Measurements from ENCODE around the gene PDE6B.

The PDE6B gene

DNA sequence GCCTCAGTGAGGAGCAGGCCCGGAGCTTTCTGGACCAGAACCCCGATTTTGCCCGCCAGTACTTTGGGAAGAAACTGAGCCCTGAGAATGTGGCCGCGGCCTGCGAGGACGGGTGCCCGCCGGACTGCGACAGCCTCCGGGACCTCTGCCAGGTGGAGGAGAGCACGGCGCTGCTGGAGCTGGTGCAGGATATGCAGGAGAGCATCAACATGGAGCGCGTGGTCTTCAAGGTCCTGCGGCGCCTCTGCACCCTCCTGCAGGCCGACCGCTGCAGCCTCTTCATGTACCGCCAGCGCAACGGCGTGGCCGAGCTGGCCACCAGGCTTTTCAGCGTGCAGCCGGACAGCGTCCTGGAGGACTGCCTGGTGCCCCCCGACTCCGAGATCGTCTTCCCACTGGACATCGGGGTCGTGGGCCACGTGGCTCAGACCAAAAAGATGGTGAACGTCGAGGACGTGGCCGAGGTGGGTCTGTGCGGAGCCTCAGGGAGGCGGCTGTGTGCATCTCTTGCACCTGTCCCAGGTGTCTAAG, 323 bp downstream of the PDE6B start:
- no peaks in the 10 kb centered on the region for H3K79me2 ChIP-seq (ENCODE audit: insufficient read depth, low read length)
- H3K4me2 ChIP-seq (ENCODE audit: low read depth, low read length, poor library complexity, severe bottlenecking) = no peak overlapping the region
- no peak overlapping the region for H2AFZ ChIP-seq (ENCODE audit: low read depth, low read length, severe bottlenecking)
- TF ChIP-seq CTCF (IDR thresholded peaks at IDR 0.05; ENCODE audit: insufficient read depth, low read length, poor library complexity, severe bottlenecking) (no peak), EZH2phosphoT487 (conservative IDR thresholded peaks at IDR 0.05; ENCODE audit: low read length) (no peak)
- peaks cover 5% of the 10 kb centered on the region; the same call in 1 of the 2 replicates for H3K9me3 ChIP-seq (ENCODE audit: insufficient read depth, low read length)
- no peaks in the 10 kb centered on the region for H3K27me3 ChIP-seq (ENCODE audit: low read length)
- no peaks in the 10 kb centered on the region for H3F3A ChIP-seq (ENCODE audit: insufficient read depth)
- no peaks in the 10 kb centered on the region for H4K20me1 ChIP-seq (ENCODE audit: low read depth, low read length)
- no peak overlapping the region for H3K27ac ChIP-seq (ENCODE audit: low read depth, low read length)
- H3K4me3 ChIP-seq (ENCODE audit: insufficient read depth, low read length, poor library complexity, severe bottlenecking) = no peak overlapping the region
- no peaks in the 10 kb centered on the region for H3K9me2 ChIP-seq (replicated peaks; ENCODE audit: insufficient read depth, low read length)
- no peaks in the 10 kb centered on the region for H3K36me3 ChIP-seq (ENCODE audit: low read length)
- H3K9ac ChIP-seq (ENCODE audit: low read length) = no peak overlapping the region

DNA sequence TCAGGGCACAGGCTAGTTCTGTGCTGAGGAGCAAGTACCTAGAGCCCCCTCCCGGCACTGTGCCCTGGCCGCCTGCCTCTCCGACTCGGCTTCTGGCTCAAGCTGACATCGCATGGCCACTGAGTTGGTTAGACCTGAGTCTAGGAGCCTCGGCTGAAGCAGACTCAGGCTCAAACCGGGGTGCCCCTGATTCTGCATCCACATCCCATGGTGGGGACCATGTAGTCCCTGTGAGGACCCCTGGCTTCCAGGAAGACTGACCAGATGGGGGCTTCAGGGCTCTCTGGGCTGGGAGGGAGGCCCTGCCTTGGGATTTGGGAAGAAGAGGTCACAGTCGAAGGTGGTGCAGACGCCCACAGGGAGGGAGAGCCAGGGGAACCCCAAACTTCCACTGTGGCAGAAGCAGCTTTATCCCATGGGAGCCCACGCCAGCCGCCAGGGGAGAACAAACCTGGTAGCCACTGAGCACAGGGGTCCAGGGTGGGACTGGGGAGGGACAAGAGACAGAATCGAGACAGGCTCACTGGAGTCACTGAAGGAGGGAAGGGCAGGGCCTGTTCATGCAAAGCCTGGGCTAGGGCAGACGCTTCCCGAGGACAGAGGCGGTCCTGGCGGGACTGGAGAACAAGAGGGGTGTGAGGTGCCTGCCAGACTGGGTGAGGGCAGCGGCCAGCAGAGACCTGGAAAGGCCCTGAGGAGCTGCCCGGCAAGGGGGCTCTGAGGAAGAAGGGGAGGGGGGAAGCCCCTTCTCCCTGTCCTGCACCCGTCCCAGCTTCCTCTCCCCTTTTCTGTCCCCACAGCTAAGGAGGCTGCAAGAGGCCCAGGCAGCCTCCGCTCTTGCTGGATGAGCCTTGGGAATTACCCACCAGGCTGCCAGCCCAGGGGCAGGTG, 1.1 kb downstream of the PDE6B start:
- Histone ChIP-seq H3K9me3 (ENCODE audit: insufficient read depth, low read length) (peaks cover 5% of the 10 kb centered on the region; the same call in 1 of the 2 replicates), H3K27ac (ENCODE audit: low read depth, low read length) (no peak overlapping the region), H3K4me2 (ENCODE audit: low read depth, low read length, poor library complexity, severe bottlenecking) (no peak overlapping the region), H3F3A (ENCODE audit: insufficient read depth) (no peaks in the 10 kb centered on the region), H3K79me2 (ENCODE audit: insufficient read depth, low read length) (no peaks in the 10 kb centered on the region), H3K9ac (ENCODE audit: low read length) (no peak overlapping the region), H4K20me1 (ENCODE audit: low read depth, low read length) (no peaks in the 10 kb centered on the region), H2AFZ (ENCODE audit: low read depth, low read length, severe bottlenecking) (no peak overlapping the region), H3K4me3 (ENCODE audit: insufficient read depth, low read length, poor library complexity, severe bottlenecking) (no peak overlapping the region), H3K9me2 (replicated peaks; ENCODE audit: insufficient read depth, low read length) (no peaks in the 10 kb centered on the region), H3K36me3 (ENCODE audit: low read length) (no peaks in the 10 kb centered on the region), H3K27me3 (ENCODE audit: low read length) (no peaks in the 10 kb centered on the region)
- no peak for TF ChIP-seq EZH2phosphoT487 (conservative IDR thresholded peaks at IDR 0.05; ENCODE audit: low read length)

GRCh38 chr4:627347-628125, 2.2 kb downstream of the PDE6B start:
- Histone ChIP-seq H4K20me1 (ENCODE audit: low read depth, low read length) (no peaks in the 10 kb centered on the region), H3K4me2 (ENCODE audit: low read depth, low read length, poor library complexity, severe bottlenecking) (no peak overlapping the region), H2AFZ (ENCODE audit: low read depth, low read length, severe bottlenecking) (no peak overlapping the region), H3K9ac (ENCODE audit: low read length) (no peak overlapping the region), H3K27me3 (ENCODE audit: low read length) (no peaks in the 10 kb centered on the region), H3K9me3 (ENCODE audit: insufficient read depth, low read length) (peaks cover 3% of the 10 kb centered on the region; the same call in 1 of the 2 replicates), H3F3A (ENCODE audit: insufficient read depth) (no peaks in the 10 kb centered on the region), H3K36me3 (ENCODE audit: low read length) (no peaks in the 10 kb centered on the region), H3K4me3 (ENCODE audit: insufficient read depth, low read length, poor library complexity, severe bottlenecking) (no peak overlapping the region), H3K9me2 (replicated peaks; ENCODE audit: insufficient read depth, low read length) (no peaks in the 10 kb centered on the region), H3K27ac (ENCODE audit: low read depth, low read length) (no peak overlapping the region), H3K79me2 (ENCODE audit: insufficient read depth, low read length) (no peaks in the 10 kb centered on the region)
- TF ChIP-seq EZH2phosphoT487 (conservative IDR thresholded peaks at IDR 0.05; ENCODE audit: low read length) (no peak), CTCF (IDR thresholded peaks at IDR 0.05; ENCODE audit: insufficient read depth, low read length, poor library complexity, severe bottlenecking) (no peak)
